Endothelial cell of umbilical vein (primary cell): ENCODE results near the gene PIEZO2. TPM values are rescaled to one million over a fixed set of nuclear protein-coding genes. Genes with fewer than 3 reads are reported as not detected.

Source experiments
- BruUV-seq: library from RNA; stranded (reverse); fragments of 400-500 nt; replicated peaks from 2 replicates; lab custom pipeline; 2021; lab: Mats Ljungman, UMichigan
- CTCF ChIA-PET: fragments of 300-600, 350-600 bp; sonication (Branson Sonifier 250); formaldehyde crosslinking; loops from one replicate; lab custom pipeline; 2021; ENCODE audit warnings: antibody characterized with exemption, inconsistent platforms; lab: Charles Lee
- POLR2A ChIA-PET: fragments of 300-600, 350-600 bp; sonication (Branson Sonifier 250); formaldehyde crosslinking; loops from one replicate; lab custom pipeline; 2021; ENCODE audit warnings: antibody characterized with exemption, inconsistent platforms; lab: Charles Lee
- DNase-seq: peaks from one replicate; pipeline ENCODE4 v3.0.0-alpha.2; 2011; ENCODE audit warnings: low read depth, low spot score
- FAIRE-seq: peaks from 2 replicates; lab custom pipeline; 2011; peaks lifted over from hg19 to GRCh38; lab: Jason Lieb, UNC
- H2AFZ ChIP-seq: 2 replicates; pipeline ENCODE4 v1.6.0; 2012; ENCODE audit warnings: low read depth, low read length, control low read depth, inconsistent platforms
- H3K27ac ChIP-seq: 2 replicates; pipeline ENCODE4 v1.5.1; 2011; ENCODE audit warnings: low read depth, mild to moderate bottlenecking, control low read depth, low read length, moderate library complexity; ENCODE audit not compliant: insufficient read depth
- H3K27me3 ChIP-seq, 2 experiments: 2 replicates each; pipeline versions ENCODE4 v1.6.0 to v1.6.1; 2011; ENCODE audit warnings: low read length in 2 of 2, mixed read lengths in 1 of 2; ENCODE audit not compliant: control insufficient read depth in 2 of 2, insufficient read depth in 2 of 2
- H3K36me3 ChIP-seq, 2 experiments: 2 replicates in 1 of 2; 3 replicates in 1 of 2; pipeline ENCODE4 v1.5.1; 2011; ENCODE audit warnings: low read length in 2 of 2, mild to moderate bottlenecking in 1 of 2, moderate library complexity in 1 of 2; ENCODE audit not compliant: control insufficient read depth in 2 of 2, insufficient read depth in 2 of 2; ENCODE audit errors: extremely low read depth in 1 of 2
- H3K4me1 ChIP-seq: 3 replicates; pipeline ENCODE4 v1.5.1; 2011; ENCODE audit warnings: mild to moderate bottlenecking, low read length; ENCODE audit not compliant: control insufficient read depth, insufficient read depth; ENCODE audit errors: extremely low read depth
- H3K4me2 ChIP-seq: 2 replicates; pipeline ENCODE4 v1.6.1; 2011; ENCODE audit warnings: low read length, control low read depth, mixed read lengths; ENCODE audit not compliant: insufficient read depth
- H3K4me3 ChIP-seq, 3 experiments: fragments of 200-600 bp in 1 of 3; sonication (generic), shearing (Covaris generic) in 1 of 3; replicated peaks in 1 of 3; 2 replicates each; pipeline ENCODE4 v1.5.1; 2011 to 2016; ENCODE audit warnings: control low read depth in 3 of 3, low read length in 3 of 3, mild to moderate bottlenecking in 2 of 3, inconsistent platforms in 1 of 3, low read depth in 1 of 3, moderate library complexity in 1 of 3; ENCODE audit not compliant: insufficient read depth in 1 of 3
- H3K79me2 ChIP-seq: 2 replicates; pipeline ENCODE4 v1.6.0; 2012; ENCODE audit warnings: low read length, inconsistent platforms; ENCODE audit not compliant: control insufficient read depth, insufficient read depth
- H3K9ac ChIP-seq: replicated peaks from 2 replicates; pipeline ENCODE3; 2011; ENCODE audit warnings: low read length, control low read depth; ENCODE audit not compliant: insufficient read depth; ENCODE audit errors: extremely low read depth
- H3K9me1 ChIP-seq: replicated peaks from 3 replicates; pipeline ENCODE4 v1.6.0; 2011; ENCODE audit warnings: mild to moderate bottlenecking, low read length; ENCODE audit not compliant: control insufficient read depth, insufficient read depth; ENCODE audit errors: extremely low read depth
- H3K9me3 ChIP-seq: replicated peaks from 2 replicates; pipeline ENCODE4 v1.5.1; 2012; ENCODE audit warnings: low read length, inconsistent platforms; ENCODE audit not compliant: control insufficient read depth, insufficient read depth
- H4K20me1 ChIP-seq: replicated peaks from 2 replicates; pipeline ENCODE3; 2011; ENCODE audit warnings: mild to moderate bottlenecking, low read length; ENCODE audit not compliant: control insufficient read depth, insufficient read depth; ENCODE audit errors: extremely low read depth
- EZH2 ChIP-seq: IDR thresholded peaks from 2 replicates; pipeline ENCODE4 v1.6.1; 2012; ENCODE audit warnings: borderline replicate concordance, low read depth, mild to moderate bottlenecking, moderate library complexity, low read length, inconsistent platforms; ENCODE audit not compliant: severe bottlenecking
- FOS ChIP-seq: IDR thresholded peaks from 2 replicates; pipeline ENCODE4 v1.6.1; 2011; ENCODE audit warnings: mild to moderate bottlenecking, low read length, moderate library complexity, borderline replicate concordance; ENCODE audit not compliant: insufficient read depth
- GATA2 ChIP-seq: IDR thresholded peaks from 2 replicates; pipeline ENCODE4 v1.7.0; 2011; ENCODE audit warnings: low read depth, mild to moderate bottlenecking, moderate library complexity, mixed read lengths, low read length; ENCODE audit not compliant: insufficient read length, insufficient read depth
- JUN ChIP-seq: IDR thresholded peaks from 2 replicates; pipeline ENCODE4 v1.6.1; 2011; ENCODE audit warnings: borderline replicate concordance, low read depth; ENCODE audit not compliant: insufficient read length, insufficient read depth
- MYC ChIP-seq: IDR thresholded peaks from one replicate; pipeline ENCODE4 v1.6.1; 2011; ENCODE audit warnings: mild to moderate bottlenecking, low read depth, low read length
- POLR2A ChIP-seq: IDR thresholded peaks from 2 replicates; pipeline ENCODE4 v1.6.1; 2012; ENCODE audit warnings: low read depth, mild to moderate bottlenecking, control low read depth, low read length
- POLR2AphosphoS5 ChIP-seq: IDR thresholded peaks from 2 replicates; pipeline ENCODE4 v1.6.1; 2012; ENCODE audit warnings: low read depth, mild to moderate bottlenecking, control low read depth, low read length, moderate library complexity; ENCODE audit not compliant: insufficient read depth
- dilution Hi-C: fragments of 300-500 bp; cut with MboI; formaldehyde crosslinking; loops from one replicate; pipeline ENCODE4 v1.15.0; 2019; ENCODE audit warnings: low sequenced_read_pairs; ENCODE audit not compliant: extremely low pct_ligation_motif_present
- intact Hi-C: fragments of 100-400 bp; cut with micrococcal nuclease; formaldehyde crosslinking; loops from one replicate; pipeline ENCODE4 v1.10.0; 2022
- polyA plus RNA-seq, 4 experiments: library from polyadenylated mRNA; depleted of rRNA in 3 of 4; stranded (reverse) in 3 of 4; unstranded in 1 of 4; fragments of >200 nt; gene quantifications; 2 replicates each; pipeline versions ENCODE4 v1.2.1 to v1.2.3, GENCODE V29; 2011 to 2012; ENCODE audit warnings: missing spikeins in 1 of 4
- total RNA-seq: library from RNA; stranded (reverse); gene quantifications from 2 replicates; pipeline ENCODE4 v1.2.3, GENCODE V29; 2021
- TF ChIP-seq, protein P1 (sequence below), 2 donors: IDR thresholded peaks; 1 replicate in 1 of 2; 2 replicates in 1 of 2; pipeline ENCODE4 v1.5.1; 2011; ENCODE audit warnings: low read length in 2 of 2, mild to moderate bottlenecking in 2 of 2, moderate library complexity in 2 of 2, control low read depth in 1 of 2, inconsistent platforms in 1 of 2, low read depth in 1 of 2; ENCODE audit not compliant: insufficient read depth in 1 of 2; ENCODE audit errors: extremely low read depth in 1 of 2
- TF ChIP-seq, protein P2 (sequence below): IDR thresholded peaks from 2 replicates; pipeline ENCODE4 v1.6.1; 2011; ENCODE audit not compliant: insufficient read depth, insufficient read length

Gene PIEZO2
- total and polyA plus RNA-seq, 2 donors (not counting 3 experiments of a cell fraction or from before 2014, with no cell fraction given), result 1.7 to 11.2 TPM

- Histone ChIP-seq H3K79me2 (no peaks in the 10 kb centered on the region), H2AFZ (no peak overlapping the region), H3K9me1 (no peaks in the 10 kb centered on the region), H4K20me1 (no peaks in the 10 kb centered on the region), H3K27ac (no peak overlapping the region), H3K36me3 (no peaks in the 10 kb centered on the region), H3K4me3 (no peak overlapping the region), H3K4me1 (no peaks in the 10 kb centered on the region), H3K27me3 (peaks cover 0 to 2% of the 10 kb centered on the region in 2 experiments), H3K4me2 (no peak overlapping the region), H3K9ac (no peak overlapping the region), H3K9me3 (no peaks in the 10 kb centered on the region)
- dilution Hi-C loops, result no loop called here
- DNase-seq (no peak), FAIRE-seq (no peak)
- BruUV-seq, result no TSS peak
- TF ChIP-seq JUN, result no peak
- no peak for TF ChIP-seq GATA2
- TF ChIP-seq POLR2AphosphoS5, result no peak
- TF ChIP-seq, protein P1, sequence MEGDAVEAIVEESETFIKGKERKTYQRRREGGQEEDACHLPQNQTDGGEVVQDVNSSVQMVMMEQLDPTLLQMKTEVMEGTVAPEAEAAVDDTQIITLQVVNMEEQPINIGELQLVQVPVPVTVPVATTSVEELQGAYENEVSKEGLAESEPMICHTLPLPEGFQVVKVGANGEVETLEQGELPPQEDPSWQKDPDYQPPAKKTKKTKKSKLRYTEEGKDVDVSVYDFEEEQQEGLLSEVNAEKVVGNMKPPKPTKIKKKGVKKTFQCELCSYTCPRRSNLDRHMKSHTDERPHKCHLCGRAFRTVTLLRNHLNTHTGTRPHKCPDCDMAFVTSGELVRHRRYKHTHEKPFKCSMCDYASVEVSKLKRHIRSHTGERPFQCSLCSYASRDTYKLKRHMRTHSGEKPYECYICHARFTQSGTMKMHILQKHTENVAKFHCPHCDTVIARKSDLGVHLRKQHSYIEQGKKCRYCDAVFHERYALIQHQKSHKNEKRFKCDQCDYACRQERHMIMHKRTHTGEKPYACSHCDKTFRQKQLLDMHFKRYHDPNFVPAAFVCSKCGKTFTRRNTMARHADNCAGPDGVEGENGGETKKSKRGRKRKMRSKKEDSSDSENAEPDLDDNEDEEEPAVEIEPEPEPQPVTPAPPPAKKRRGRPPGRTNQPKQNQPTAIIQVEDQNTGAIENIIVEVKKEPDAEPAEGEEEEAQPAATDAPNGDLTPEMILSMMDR (IDR thresholded peaks at IDR 0.05; ENCODE audit: extremely low read depth in 1 of 2, insufficient read depth in 1 of 2, low read depth in 1 of 2, low read length in 2 of 2), result no peak
- TF ChIP-seq, protein P2, sequence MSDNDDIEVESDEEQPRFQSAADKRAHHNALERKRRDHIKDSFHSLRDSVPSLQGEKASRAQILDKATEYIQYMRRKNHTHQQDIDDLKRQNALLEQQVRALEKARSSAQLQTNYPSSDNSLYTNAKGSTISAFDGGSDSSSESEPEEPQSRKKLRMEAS, result no peak
- TF ChIP-seq FOS, result no peak
- TF ChIP-seq EZH2, result no peak
- TF ChIP-seq POLR2A, result no peak
- TF ChIP-seq MYC, result no peak
- intact Hi-C loops, result loop anchor here (1.0 to 5.0 kb wide), 2 partner anchors 376 to 389 kb away; no protein-coding TSS in a partner anchor
- ChIA-PET POLR2A (no interaction called here), CTCF (interaction anchor here (0.8 to 5.2 kb wide), 9 partner anchors 10 to 603 kb away, joined by 4 to 40 read pairs (median 6); no protein-coding TSS in a partner anchor)
These were observed 13.5 kb upstream of the PIEZO2 start for GRCh38 chr18:11162889-11163288.
